Activated naive CD8-positive, alpha-beta T cell treated with anti-CD3 and anti-CD28 coated beads, Interleukin-2, amount 10 ng/mL, durations not matched to agents 7 days and 5 days (primary cell): ENCODE data around the gene MAGEA11. TPM values are rescaled to one million over a fixed set of nuclear protein-coding genes. Genes with fewer than 3 reads are reported as not detected.

Experiments
- total RNA-seq, 2 experiments: library from RNA; stranded (reverse); gene quantifications; one replicate each; pipeline ENCODE4 v1.2.3, GENCODE V29; 2021

Gene MAGEA11
- total RNA-seq, 2 experiments from 2014 or later, result not detected

Other genes with a start within 250 kb of the MAGEA11 start
- 100 to 1,000 TPM; 108 to 109 TPM for gene IDS, start 206.8 kb upstream of the MAGEA11 start, total RNA-seq
- gene EOLA1, start 171.0 kb upstream of the MAGEA11 start, total RNA-seq, result 10 to 100 TPM; 25.7 to 30.1 TPM
- gene HSFX3, start 162.1 kb upstream of the MAGEA11 start, total RNA-seq, result not detected
- gene MAGEA9B, start 124.6 kb upstream of the MAGEA11 start, total RNA-seq, result not detected
- under 1 TPM in 1 of 2 experiments, not detected in 1; 0.28 TPM for gene HSFX2, start 116.7 kb upstream of the MAGEA11 start, total RNA-seq
- 10 to 100 TPM; 23.6 to 28.7 TPM for gene TMEM185A, start 80.3 kb upstream of the MAGEA11 start, total RNA-seq
- 1 to 10 TPM in 1 of 2 experiments, under 1 TPM in 1; 0.86 to 1.4 TPM for gene HSFX1, start 62.0 kb downstream of the MAGEA11 start, total RNA-seq
- not detected for gene MAGEA9, start 69.9 kb downstream of the MAGEA11 start, total RNA-seq
- not detected for gene MAGEA8, start 169.1 kb downstream of the MAGEA11 start, total RNA-seq
- not detected for gene HSFX4, start 217.5 kb downstream of the MAGEA11 start, total RNA-seq
- 10 to 100 TPM; 40.8 to 41.5 TPM for gene EOLA2, start 226.4 kb downstream of the MAGEA11 start, total RNA-seq